GDM1 (cell line): Measurements from ENCODE around the gene TMC4.
"Not testable (repeated sequence)": the region's sequence is repeated elsewhere in the genome, so short reads cannot be mapped to it uniquely, and the experiment has no call there.

Experiments used
- DNase-seq: peaks from one replicate; lab custom pipeline; 2025; lab: John Stamatoyannopoulos, UW

Gene TMC4

GRCh38 chr19:54204767-54205468 is 32.0 kb upstream of the TMC4 start:
- DNase-seq = no peak

- no peak for DNase-seq
Measured at GRCh38 chr19:54203151-54203611, 30.2 kb upstream of the TMC4 start.

- DNase-seq = no peak
Measured at GRCh38 chr19:54201980-54202379, 29.0 kb upstream of the TMC4 start.

- no peak for DNase-seq
Measured at GRCh38 chr19:54201172-54201701, 28.3 kb upstream of the TMC4 start.

- DNase-seq = no peak
Measured at GRCh38 chr19:54199401-54199800, 26.4 kb upstream of the TMC4 start.

- no peak for DNase-seq
Measured at GRCh38 chr19:54197121-54197520, 24.2 kb upstream of the TMC4 start.

- DNase-seq = no peak
Measured at GRCh38 chr19:54196536-54196935, 23.6 kb upstream of the TMC4 start.

GRCh38 chr19:54194463-54194862 is 21.5 kb upstream of the TMC4 start:
- not testable (repeated sequence) for DNase-seq

- DNase-seq = no peak
Measured at GRCh38 chr19:54193011-54193410, 20.1 kb upstream of the TMC4 start.

- DNase-seq = no peak
Measured at GRCh38 chr19:54191811-54192453, 19.0 kb upstream of the TMC4 start.

GRCh38 chr19:54191011-54191810 is 18.3 kb upstream of the TMC4 start, which contains the start of gene TSEN34:
Gene TSEN34 (plus strand): TSS chr19:54191308. CDS start chr19:54191365, 57 bp downstream.
- DNase-seq = peak; percentile 88

- DNase-seq = peak; percentile 99
Measured at GRCh38 chr19:54190503-54191010, 17.6 kb upstream of the TMC4 start.

- DNase-seq = peak; percentile 100
Measured at GRCh38 chr19:54189735-54190502, 17.0 kb upstream of the TMC4 start.

- no peak for DNase-seq
Measured at GRCh38 chr19:54189145-54189734, 16.3 kb upstream of the TMC4 start, which contains the start of gene MBOAT7. Gene MBOAT7 (minus strand): TSS chr19:54189580. CDS start chr19:54188508, 1,072 bp downstream.

- DNase-seq = peak; percentile 72
Measured at GRCh38 chr19:54188215-54188871, 15.4 kb upstream of the TMC4 start.

GRCh38 chr19:54186934-54187381 is 14.0 kb upstream of the TMC4 start:
- DNase-seq = no peak

- no peak for DNase-seq
Measured at GRCh38 chr19:54186351-54186750, 13.4 kb upstream of the TMC4 start.

- DNase-seq = no peak
Measured at GRCh38 chr19:54183431-54183830, 10.5 kb upstream of the TMC4 start.

GRCh38 chr19:54181894-54182293 is 8.9 kb upstream of the TMC4 start:
- not testable (repeated sequence) for DNase-seq

GRCh38 chr19:54180691-54181091 is 7.7 kb upstream of the TMC4 start:
- no peak for DNase-seq
